ENCODE data around the gene NCKAP1. TPM values are rescaled to one million over a fixed set of nuclear protein-coding genes. Genes with fewer than 3 reads are reported as not detected.

NCKAP1 gene
- polyA plus RNA-seq, 1 of the 3 experiments (the other 2 are of a cell fraction): 64.0 TPM

- TF ChIP-seq, protein P1, sequence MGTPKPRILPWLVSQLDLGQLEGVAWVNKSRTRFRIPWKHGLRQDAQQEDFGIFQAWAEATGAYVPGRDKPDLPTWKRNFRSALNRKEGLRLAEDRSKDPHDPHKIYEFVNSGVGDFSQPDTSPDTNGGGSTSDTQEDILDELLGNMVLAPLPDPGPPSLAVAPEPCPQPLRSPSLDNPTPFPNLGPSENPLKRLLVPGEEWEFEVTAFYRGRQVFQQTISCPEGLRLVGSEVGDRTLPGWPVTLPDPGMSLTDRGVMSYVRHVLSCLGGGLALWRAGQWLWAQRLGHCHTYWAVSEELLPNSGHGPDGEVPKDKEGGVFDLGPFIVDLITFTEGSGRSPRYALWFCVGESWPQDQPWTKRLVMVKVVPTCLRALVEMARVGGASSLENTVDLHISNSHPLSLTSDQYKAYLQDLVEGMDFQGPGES (IDR thresholded peaks at IDR 0.05; ENCODE audit: low read depth, low read length): no peak
- TF ChIP-seq FOSL2 (IDR thresholded peaks at IDR 0.05; ENCODE audit: borderline replicate concordance, low read depth) (no peak), ZBTB33 (IDR thresholded peaks at IDR 0.05; ENCODE audit: borderline replicate concordance, low read depth) (no peak), CHD2 (IDR thresholded peaks at IDR 0.05; ENCODE audit: low read length, partially characterized antibody) (no peak), GABPA (IDR thresholded peaks at IDR 0.05; ENCODE audit: low read depth) (no peak), RCOR1 (IDR thresholded peaks at IDR 0.05; ENCODE audit: low read length) (no peak), EZH2phosphoT487 (IDR thresholded peaks at IDR 0.05; ENCODE audit: borderline replicate concordance, low read depth) (no peak), RXRA (IDR thresholded peaks at IDR 0.05; ENCODE audit: borderline replicate concordance, low read depth) (no peak), SMC3 (IDR thresholded peaks at IDR 0.05; ENCODE audit: low read depth, low read length) (no peak)
- TF ChIP-seq, protein P2, sequence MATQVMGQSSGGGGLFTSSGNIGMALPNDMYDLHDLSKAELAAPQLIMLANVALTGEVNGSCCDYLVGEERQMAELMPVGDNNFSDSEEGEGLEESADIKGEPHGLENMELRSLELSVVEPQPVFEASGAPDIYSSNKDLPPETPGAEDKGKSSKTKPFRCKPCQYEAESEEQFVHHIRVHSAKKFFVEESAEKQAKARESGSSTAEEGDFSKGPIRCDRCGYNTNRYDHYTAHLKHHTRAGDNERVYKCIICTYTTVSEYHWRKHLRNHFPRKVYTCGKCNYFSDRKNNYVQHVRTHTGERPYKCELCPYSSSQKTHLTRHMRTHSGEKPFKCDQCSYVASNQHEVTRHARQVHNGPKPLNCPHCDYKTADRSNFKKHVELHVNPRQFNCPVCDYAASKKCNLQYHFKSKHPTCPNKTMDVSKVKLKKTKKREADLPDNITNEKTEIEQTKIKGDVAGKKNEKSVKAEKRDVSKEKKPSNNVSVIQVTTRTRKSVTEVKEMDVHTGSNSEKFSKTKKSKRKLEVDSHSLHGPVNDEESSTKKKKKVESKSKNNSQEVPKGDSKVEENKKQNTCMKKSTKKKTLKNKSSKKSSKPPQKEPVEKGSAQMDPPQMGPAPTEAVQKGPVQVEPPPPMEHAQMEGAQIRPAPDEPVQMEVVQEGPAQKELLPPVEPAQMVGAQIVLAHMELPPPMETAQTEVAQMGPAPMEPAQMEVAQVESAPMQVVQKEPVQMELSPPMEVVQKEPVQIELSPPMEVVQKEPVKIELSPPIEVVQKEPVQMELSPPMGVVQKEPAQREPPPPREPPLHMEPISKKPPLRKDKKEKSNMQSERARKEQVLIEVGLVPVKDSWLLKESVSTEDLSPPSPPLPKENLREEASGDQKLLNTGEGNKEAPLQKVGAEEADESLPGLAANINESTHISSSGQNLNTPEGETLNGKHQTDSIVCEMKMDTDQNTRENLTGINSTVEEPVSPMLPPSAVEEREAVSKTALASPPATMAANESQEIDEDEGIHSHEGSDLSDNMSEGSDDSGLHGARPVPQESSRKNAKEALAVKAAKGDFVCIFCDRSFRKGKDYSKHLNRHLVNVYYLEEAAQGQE (IDR thresholded peaks at IDR 0.05; ENCODE audit: low read depth, low read length): no peak
- TF ChIP-seq, protein P3, sequence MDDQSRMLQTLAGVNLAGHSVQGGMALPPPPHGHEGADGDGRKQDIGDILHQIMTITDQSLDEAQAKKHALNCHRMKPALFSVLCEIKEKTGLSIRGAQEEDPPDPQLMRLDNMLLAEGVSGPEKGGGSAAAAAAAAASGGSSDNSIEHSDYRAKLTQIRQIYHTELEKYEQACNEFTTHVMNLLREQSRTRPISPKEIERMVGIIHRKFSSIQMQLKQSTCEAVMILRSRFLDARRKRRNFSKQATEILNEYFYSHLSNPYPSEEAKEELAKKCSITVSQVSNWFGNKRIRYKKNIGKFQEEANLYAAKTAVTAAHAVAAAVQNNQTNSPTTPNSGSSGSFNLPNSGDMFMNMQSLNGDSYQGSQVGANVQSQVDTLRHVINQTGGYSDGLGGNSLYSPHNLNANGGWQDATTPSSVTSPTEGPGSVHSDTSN (IDR thresholded peaks at IDR 0.05): no peak
- H3K27me3 ChIP-seq (ENCODE audit: insufficient read depth): no peaks in the 10 kb centered on the region
- POLR2A ChIA-PET: no interaction called here
These were observed 121.8 kb downstream of the NCKAP1 start for GRCh38 chr2:182916417-182916816.

More at GRCh38 chr2:182916417-182916816, 121.8 kb downstream of the NCKAP1 start:
- Histone ChIP-seq H2AFZ (ENCODE audit: low read depth) (no peak overlapping the region), H3K36me3 (replicated peaks in 1 of 2; ENCODE audit: control insufficient read depth in 1 of 2, insufficient read depth in 2 of 2, low read length in 1 of 2) (peaks cover 39 to 52% of the 10 kb centered on the region in 2 experiments), H3K4me1 (ENCODE audit: control insufficient read depth in 1 of 2, insufficient read depth in 2 of 2, low read depth in 1 of 2, low read length in 1 of 2) (peaks cover 8 to 35% of the 10 kb centered on the region in 2 experiments), H4K20me1 (ENCODE audit: insufficient read depth) (peaks cover 6% of the 10 kb centered on the region), H3K9me2 (no peaks in the 10 kb centered on the region), H3F3A (replicated peaks; ENCODE audit: insufficient read depth) (peaks cover 33% of the 10 kb centered on the region), H3K4me2 (peak overlapping the region; percentile 72), H3K9me3 (no peaks in the 10 kb centered on the region), H3K27ac (ENCODE audit: low read depth in 2 of 2, low read length in 1 of 2) (peak overlapping the region; percentile 60 to 72; a peak in 3 of 4 replicates), H3K4me3 (ENCODE audit: low read depth in 2 of 2, low read length in 1 of 2) (no peak overlapping the region), H3K9ac (no peak overlapping the region), H3K79me2 (ENCODE audit: insufficient read depth) (no peaks in the 10 kb centered on the region)
- 98% methylated on average over 2 of the region's 2 CpGs for WGBS (ENCODE audit: low lambda C conversion rate)
- no peak for DNase-seq
- CTCF ChIA-PET: interaction anchor here (1.2 to 1.5 kb wide), 3 partner anchors 11 to 49 kb away, joined by 4 read pairs; no protein-coding TSS in a partner anchor

All from SK-N-SH (cell line).